HepG2 (cell line): ENCODE data around the gene ICOS. TPM values are rescaled to one million over a fixed set of nuclear protein-coding genes. Genes with fewer than 3 reads are reported as not detected.

Experiments used
- ATAC-seq: fragments of 200-7000 bp; cut with Tn5 transposase; 3 replicates; pipeline ENCODE4 v1.9.1; 2020; ENCODE audit warnings: mild to moderate bottlenecking, moderate library complexity
- BruUV-seq: library from RNA; stranded (reverse); fragments of 400-500 nt; replicated peaks from 2 replicates; lab custom pipeline; 2021; lab: Mats Ljungman, UMichigan
- CTCF ChIA-PET: fragments of 300-600 bp; formaldehyde crosslinking; extraction: SDS; loops from one replicate; lab custom pipeline; 2021; ENCODE audit warnings: low total read pairs, inconsistent platforms, low intra/inter-chr PET ratio; lab: Yijun Ruan, JAX
- POLR2A ChIA-PET: fragments of 350-600 bp; sonication (Branson Sonifier 250); formaldehyde crosslinking; loops from one replicate; lab custom pipeline; 2020; ENCODE audit warnings: antibody characterized with exemption, inconsistent platforms; lab: Yijun Ruan, JAX
- DNase-seq: peaks from one replicate; pipeline ENCODE4 v3.0.0-alpha.2; 2015; ENCODE audit warnings: low spot score
- FAIRE-seq: peaks from 3 replicates; lab custom pipeline; 2011; peaks lifted over from hg19 to GRCh38; lab: Jason Lieb, UNC
- H2AFZ ChIP-seq: one replicate; pipeline ENCODE4 v1.6.1; 2011; ENCODE audit warnings: low read length, inconsistent platforms
- H3K27ac ChIP-seq: fragments of 300-600 bp; 3 replicates; pipeline ENCODE4 v1.8.0; 2011; ENCODE audit warnings: mixed run types, mild to moderate bottlenecking, mixed read lengths, low read length, inconsistent platforms; ENCODE audit not compliant: insufficient read depth; ENCODE audit errors: extremely low read length
- H3K27me3 ChIP-seq, 2 experiments: fragments of 200-600 bp in 1 of 2; 2 replicates in 1 of 2; 3 replicates in 1 of 2; pipeline versions ENCODE4 v1.6.0 to v1.8.0; 2011; ENCODE audit warnings: low read length in 2 of 2, mild to moderate bottlenecking in 2 of 2, moderate library complexity in 2 of 2, inconsistent platforms in 1 of 2; ENCODE audit not compliant: insufficient read depth in 2 of 2, control insufficient read depth in 1 of 2
- H3K36me3 ChIP-seq, 2 experiments: fragments of 200-600 bp in 1 of 2; replicated peaks in 1 of 2; 2 replicates in 1 of 2; 3 replicates in 1 of 2; pipeline versions ENCODE4 v1.5.1 to v1.8.0; 2011; ENCODE audit warnings: low read length in 2 of 2, inconsistent platforms in 1 of 2; ENCODE audit not compliant: insufficient read depth in 2 of 2, control insufficient read depth in 1 of 2
- H3K4me1 ChIP-seq: 2 replicates; pipeline ENCODE4 v1.5.1; 2012; ENCODE audit warnings: low read length, inconsistent platforms; ENCODE audit not compliant: insufficient read depth
- H3K4me2 ChIP-seq: 2 replicates; pipeline ENCODE4 v1.6.0; 2011; ENCODE audit warnings: low read depth, low read length, inconsistent platforms
- H3K4me3 ChIP-seq, 3 experiments: fragments of 200-600 bp in 1 of 3; sonication (generic), shearing (Covaris generic) in 1 of 3; replicated peaks in 1 of 3; 2 replicates each; pipeline ENCODE4 v1.5.1; 2011 to 2016; ENCODE audit warnings: low read length in 3 of 3, inconsistent platforms in 2 of 3, low read depth in 2 of 3, mild to moderate bottlenecking in 2 of 3, control low read depth in 1 of 3, mixed read lengths in 1 of 3; ENCODE audit not compliant: insufficient read depth in 1 of 3
- H3K79me2 ChIP-seq: one replicate; pipeline ENCODE4 v1.6.1; 2011; ENCODE audit warnings: low read length, inconsistent platforms; ENCODE audit not compliant: insufficient read depth
- H3K9ac ChIP-seq: 2 replicates; pipeline ENCODE4 v1.6.0; 2011; ENCODE audit warnings: mild to moderate bottlenecking, low read depth, low read length, inconsistent platforms; ENCODE audit not compliant: insufficient read depth
- H3K9me3 ChIP-seq: 2 replicates; pipeline ENCODE4 v1.5.1; 2012; ENCODE audit warnings: mild to moderate bottlenecking, low read length
- H4K20me1 ChIP-seq: 2 replicates; pipeline ENCODE4 v1.6.0; 2011; ENCODE audit warnings: inconsistent platforms, mild to moderate bottlenecking, low read length, moderate library complexity; ENCODE audit not compliant: insufficient read depth
- ATF7-NPFF ChIP-seq: sonication (generic); formaldehyde crosslinking; IDR thresholded peaks from 2 replicates; pipeline ENCODE4 v1.8.1; 2023; ENCODE audit warnings: mild to moderate bottlenecking, low read depth, missing genetic modification reagents, moderate library complexity
- HNRNPLL ChIP-seq: fragments of 200-400 bp; formaldehyde crosslinking; IDR thresholded peaks from 2 replicates; pipeline ENCODE4 v1.6.1; 2017; ENCODE audit warnings: mild to moderate bottlenecking, low read depth, low read length; ENCODE audit not compliant: poor library complexity, severe bottlenecking
- POGZ ChIP-seq: sonication (generic); formaldehyde crosslinking; IDR thresholded peaks from 2 replicates; pipeline ENCODE4 v1.4.0; 2020; ENCODE audit warnings: mild to moderate bottlenecking, missing genetic modification reagents
- ZFP37 ChIP-seq: sonication (generic); formaldehyde crosslinking; IDR thresholded peaks from 2 replicates; pipeline ENCODE4 v1.4.0; 2020; ENCODE audit warnings: missing genetic modification reagents, borderline replicate concordance
- ZNF317 ChIP-seq: sonication (generic); formaldehyde crosslinking; IDR thresholded peaks from 2 replicates; pipeline ENCODE4 v1.5.0; 2020; ENCODE audit warnings: mild to moderate bottlenecking, missing genetic modification reagents
- ZNF615 ChIP-seq: sonication (generic); formaldehyde crosslinking; IDR thresholded peaks from 2 replicates; pipeline ENCODE4 v1.5.0; 2020; ENCODE audit warnings: mild to moderate bottlenecking, missing genetic modification reagents, borderline replicate concordance
- WGBS: methylation state at CpG from one replicate; pipeline ENCODE4 v1.1.6; 2017; ENCODE audit warnings: low lambda C conversion rate; 5-methylcytosine and 5-hydroxymethylcytosine counted together
- in situ Hi-C: cut with HindIII; loops from 2 replicates; pipeline ENCODE4 v1.10.0; 2017; ENCODE audit warnings: low pct_unique_long_range_greater_than_20kb; ENCODE audit not compliant: extremely low pct_ligation_motif_present
- intact Hi-C: fragments of 100-400 bp; cut with micrococcal nuclease; formaldehyde crosslinking; loops from one replicate; pipeline ENCODE4 v1.10.0; 2022; ENCODE audit not compliant: unreplicated experiment
- polyA plus RNA-seq, 8 experiments: library from polyadenylated mRNA; depleted of rRNA in 3 of 8; stranded (reverse) in 7 of 8; unstranded in 1 of 8; fragments of >200 nt; fragmentation: Illumina TruSeq in 4 of 8; extraction: Trizol in 4 of 8; gene quantifications; 2 replicates each; pipeline versions ENCODE4 v1.2.1 to v1.2.3, GENCODE V29; 2011 to 2016; ENCODE audit warnings: low read depth in 4 of 8, missing spikeins in 1 of 8, mixed read lengths in 1 of 8; ENCODE audit not compliant: insufficient read depth in 1 of 8
- total RNA-seq, 5 experiments: library from RNA; depleted of rRNA; stranded (reverse); fragments of >200 nt; fragmentation: Illumina TruSeq; extraction: Trizol; gene quantifications; 2 replicates each; pipeline ENCODE4 v1.2.3, GENCODE V29; 2016; ENCODE audit warnings: low read depth in 1 of 5
- TF ChIP-seq, protein P1 (sequence below): sonication (generic); formaldehyde crosslinking; IDR thresholded peaks from 2 replicates; pipeline ENCODE4 v1.4.0; 2020; ENCODE audit warnings: mild to moderate bottlenecking, low read depth, missing genetic modification reagents
- TF ChIP-seq, protein P2 (sequence below): sonication (generic); formaldehyde crosslinking; IDR thresholded peaks from 2 replicates; pipeline ENCODE4 v1.8.1; 2023; ENCODE audit warnings: missing genetic modification reagents, inconsistent platforms, borderline replicate concordance
- TF ChIP-seq, protein P3 (sequence below): sonication (generic); formaldehyde crosslinking; IDR thresholded peaks from 2 replicates; pipeline ENCODE4 v1.8.0; 2023; ENCODE audit warnings: mild to moderate bottlenecking, missing genetic modification reagents
- TF ChIP-seq, protein P4 (sequence below): sonication (generic); formaldehyde crosslinking; IDR thresholded peaks from 2 replicates; pipeline ENCODE4 v1.5.1; 2020; ENCODE audit warnings: missing genetic modification reagents, mild to moderate bottlenecking, borderline replicate concordance
- TF ChIP-seq, protein P5 (sequence below): sonication (generic); formaldehyde crosslinking; IDR thresholded peaks from 2 replicates; pipeline ENCODE4 v1.4.0; 2020; ENCODE audit warnings: missing genetic modification reagents
- TF ChIP-seq, protein P6 (sequence below): sonication (generic); formaldehyde crosslinking; IDR thresholded peaks from 2 replicates; pipeline ENCODE4 v1.9.0; 2022; ENCODE audit warnings: missing genetic modification reagents, mild to moderate bottlenecking, borderline replicate concordance

The ICOS gene
- total and polyA plus RNA-seq, 2 of the 13 experiments (the other 11 are each of a cell fraction or from before 2014, with no cell fraction given) = not detected

DNA sequence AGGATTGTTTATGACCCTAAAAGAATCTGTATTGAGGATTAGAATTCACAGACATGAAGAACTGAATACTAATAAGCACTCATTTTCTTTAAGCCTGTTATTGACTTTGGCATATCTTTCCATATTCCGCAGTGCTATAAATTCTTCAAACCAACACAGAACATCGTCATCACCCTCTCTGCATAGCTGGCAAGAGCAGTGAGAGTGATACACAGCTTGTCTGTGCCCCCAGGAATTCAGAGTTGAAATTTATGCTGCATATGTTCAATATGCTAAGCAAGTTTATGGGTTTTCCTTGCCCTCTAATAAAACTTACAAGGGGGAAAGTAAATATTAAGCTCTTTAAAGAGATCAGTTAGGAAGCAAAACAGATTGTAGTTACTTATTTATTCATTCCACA lies 36.3 kb upstream of the ICOS start (continued):
- TF ChIP-seq, protein P1, sequence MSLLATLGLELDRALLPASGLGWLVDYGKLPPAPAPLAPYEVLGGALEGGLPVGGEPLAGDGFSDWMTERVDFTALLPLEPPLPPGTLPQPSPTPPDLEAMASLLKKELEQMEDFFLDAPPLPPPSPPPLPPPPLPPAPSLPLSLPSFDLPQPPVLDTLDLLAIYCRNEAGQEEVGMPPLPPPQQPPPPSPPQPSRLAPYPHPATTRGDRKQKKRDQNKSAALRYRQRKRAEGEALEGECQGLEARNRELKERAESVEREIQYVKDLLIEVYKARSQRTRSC (CRISPR knock-in tag) = no peak
- TF ChIP-seq HNRNPLL = no peak

DNA sequence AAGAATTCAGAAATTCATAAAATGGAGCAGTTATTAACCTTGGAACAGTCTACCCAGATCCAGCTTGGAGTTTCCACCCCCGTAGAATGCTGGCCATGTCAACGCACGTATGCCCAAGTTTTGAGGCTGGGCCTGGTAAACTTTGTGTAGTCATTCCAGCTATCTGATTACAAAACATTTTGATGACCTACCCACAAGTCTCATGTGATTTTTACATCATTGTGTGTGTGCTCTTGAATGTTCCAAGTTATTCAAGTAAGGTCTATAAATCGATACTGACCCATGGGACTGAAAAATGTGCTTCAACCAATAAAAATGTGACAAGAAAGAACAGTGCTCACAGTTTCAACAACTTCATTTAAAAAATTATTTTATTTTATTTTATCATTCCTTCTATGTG lies 32.5 kb upstream of the ICOS start:
- ChIA-PET POLR2A (no interaction called here), CTCF (no interaction called here)
- DNase-seq (no peak), FAIRE-seq (no peak)
- Histone ChIP-seq H3K4me1 (0 out of 2 replicates have a peak, but pooled peaks cover 8% of the 10 kb centered on the region), H3K9me3 (peaks cover 17% of the 10 kb centered on the region), H3K79me2 (no peaks in the 10 kb centered on the region), H3K9ac (no peak overlapping the region), H3K27ac (no peak overlapping the region), H4K20me1 (no peaks in the 10 kb centered on the region), H3K4me2 (no peak overlapping the region)
- in situ Hi-C loops = loop anchor here (25.0 kb wide), 1 partner anchor 1067 kb away; no protein-coding TSS in a partner anchor
- BruUV-seq = no TSS peak
- no peak for TF ChIP-seq ZNF615 (CRISPR knock-in tag)
- no peak for TF ChIP-seq ZFP37 (CRISPR knock-in tag)
- TF ChIP-seq ZNF317 (CRISPR knock-in tag) = no peak
- TF ChIP-seq POGZ (CRISPR knock-in tag) = no peak
- TF ChIP-seq, protein P2, sequence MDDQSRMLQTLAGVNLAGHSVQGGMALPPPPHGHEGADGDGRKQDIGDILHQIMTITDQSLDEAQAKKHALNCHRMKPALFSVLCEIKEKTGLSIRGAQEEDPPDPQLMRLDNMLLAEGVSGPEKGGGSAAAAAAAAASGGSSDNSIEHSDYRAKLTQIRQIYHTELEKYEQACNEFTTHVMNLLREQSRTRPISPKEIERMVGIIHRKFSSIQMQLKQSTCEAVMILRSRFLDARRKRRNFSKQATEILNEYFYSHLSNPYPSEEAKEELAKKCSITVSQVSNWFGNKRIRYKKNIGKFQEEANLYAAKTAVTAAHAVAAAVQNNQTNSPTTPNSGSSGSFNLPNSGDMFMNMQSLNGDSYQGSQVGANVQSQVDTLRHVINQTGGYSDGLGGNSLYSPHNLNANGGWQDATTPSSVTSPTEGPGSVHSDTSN (CRISPR knock-in tag) = no peak
- TF ChIP-seq, protein P3, sequence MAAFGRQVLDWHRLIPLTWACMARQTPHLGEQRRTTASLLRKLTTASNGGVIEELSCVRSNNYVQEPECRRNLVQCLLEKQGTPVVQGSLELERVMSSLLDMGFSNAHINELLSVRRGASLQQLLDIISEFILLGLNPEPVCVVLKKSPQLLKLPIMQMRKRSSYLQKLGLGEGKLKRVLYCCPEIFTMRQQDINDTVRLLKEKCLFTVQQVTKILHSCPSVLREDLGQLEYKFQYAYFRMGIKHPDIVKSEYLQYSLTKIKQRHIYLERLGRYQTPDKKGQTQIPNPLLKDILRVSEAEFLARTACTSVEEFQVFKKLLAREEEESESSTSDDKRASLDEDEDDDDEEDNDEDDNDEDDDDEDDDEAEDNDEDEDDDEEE (CRISPR knock-in tag) = no peak
- TF ChIP-seq, protein P4, sequence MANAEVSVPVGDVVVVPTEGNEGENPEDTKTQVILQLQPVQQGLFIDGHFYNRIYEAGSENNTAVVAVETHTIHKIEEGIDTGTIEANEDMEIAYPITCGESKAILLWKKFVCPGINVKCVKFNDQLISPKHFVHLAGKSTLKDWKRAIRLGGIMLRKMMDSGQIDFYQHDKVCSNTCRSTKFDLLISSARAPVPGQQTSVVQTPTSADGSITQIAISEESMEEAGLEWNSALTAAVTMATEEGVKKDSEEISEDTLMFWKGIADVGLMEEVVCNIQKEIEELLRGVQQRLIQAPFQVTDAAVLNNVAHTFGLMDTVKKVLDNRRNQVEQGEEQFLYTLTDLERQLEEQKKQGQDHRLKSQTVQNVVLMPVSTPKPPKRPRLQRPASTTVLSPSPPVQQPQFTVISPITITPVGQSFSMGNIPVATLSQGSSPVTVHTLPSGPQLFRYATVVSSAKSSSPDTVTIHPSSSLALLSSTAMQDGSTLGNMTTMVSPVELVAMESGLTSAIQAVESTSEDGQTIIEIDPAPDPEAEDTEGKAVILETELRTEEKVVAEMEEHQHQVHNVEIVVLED (CRISPR knock-in tag) = no peak
- TF ChIP-seq, protein P5, sequence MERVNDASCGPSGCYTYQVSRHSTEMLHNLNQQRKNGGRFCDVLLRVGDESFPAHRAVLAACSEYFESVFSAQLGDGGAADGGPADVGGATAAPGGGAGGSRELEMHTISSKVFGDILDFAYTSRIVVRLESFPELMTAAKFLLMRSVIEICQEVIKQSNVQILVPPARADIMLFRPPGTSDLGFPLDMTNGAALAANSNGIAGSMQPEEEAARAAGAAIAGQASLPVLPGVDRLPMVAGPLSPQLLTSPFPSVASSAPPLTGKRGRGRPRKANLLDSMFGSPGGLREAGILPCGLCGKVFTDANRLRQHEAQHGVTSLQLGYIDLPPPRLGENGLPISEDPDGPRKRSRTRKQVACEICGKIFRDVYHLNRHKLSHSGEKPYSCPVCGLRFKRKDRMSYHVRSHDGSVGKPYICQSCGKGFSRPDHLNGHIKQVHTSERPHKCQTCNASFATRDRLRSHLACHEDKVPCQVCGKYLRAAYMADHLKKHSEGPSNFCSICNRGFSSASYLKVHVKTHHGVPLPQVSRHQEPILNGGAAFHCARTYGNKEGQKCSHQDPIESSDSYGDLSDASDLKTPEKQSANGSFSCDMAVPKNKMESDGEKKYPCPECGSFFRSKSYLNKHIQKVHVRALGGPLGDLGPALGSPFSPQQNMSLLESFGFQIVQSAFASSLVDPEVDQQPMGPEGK = no peak
- no peak for TF ChIP-seq ATF7-NPFF (CRISPR knock-in tag)
- TF ChIP-seq, protein P6, sequence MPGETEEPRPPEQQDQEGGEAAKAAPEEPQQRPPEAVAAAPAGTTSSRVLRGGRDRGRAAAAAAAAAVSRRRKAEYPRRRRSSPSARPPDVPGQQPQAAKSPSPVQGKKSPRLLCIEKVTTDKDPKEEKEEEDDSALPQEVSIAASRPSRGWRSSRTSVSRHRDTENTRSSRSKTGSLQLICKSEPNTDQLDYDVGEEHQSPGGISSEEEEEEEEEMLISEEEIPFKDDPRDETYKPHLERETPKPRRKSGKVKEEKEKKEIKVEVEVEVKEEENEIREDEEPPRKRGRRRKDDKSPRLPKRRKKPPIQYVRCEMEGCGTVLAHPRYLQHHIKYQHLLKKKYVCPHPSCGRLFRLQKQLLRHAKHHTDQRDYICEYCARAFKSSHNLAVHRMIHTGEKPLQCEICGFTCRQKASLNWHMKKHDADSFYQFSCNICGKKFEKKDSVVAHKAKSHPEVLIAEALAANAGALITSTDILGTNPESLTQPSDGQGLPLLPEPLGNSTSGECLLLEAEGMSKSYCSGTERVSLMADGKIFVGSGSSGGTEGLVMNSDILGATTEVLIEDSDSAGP = no peak
- TF ChIP-seq, all 625 proteins: peak for 0
- Histone ChIP-seq H3K27me3 (no peaks in the 10 kb centered on the region), H3K36me3 (no peaks in the 10 kb centered on the region), H3K4me3 (no peak overlapping the region), H2AFZ (no peak overlapping the region)
- ATAC-seq = no peak
- 56% methylated on average over 4 of the region's 4 CpGs for WGBS
- intact Hi-C loops = loop anchor here (10.0 kb wide), 1 partner anchor 1069 kb away; no protein-coding TSS in a partner anchor
